ENCODE measurements around the gene CEP128.

CEP128 gene

DNA sequence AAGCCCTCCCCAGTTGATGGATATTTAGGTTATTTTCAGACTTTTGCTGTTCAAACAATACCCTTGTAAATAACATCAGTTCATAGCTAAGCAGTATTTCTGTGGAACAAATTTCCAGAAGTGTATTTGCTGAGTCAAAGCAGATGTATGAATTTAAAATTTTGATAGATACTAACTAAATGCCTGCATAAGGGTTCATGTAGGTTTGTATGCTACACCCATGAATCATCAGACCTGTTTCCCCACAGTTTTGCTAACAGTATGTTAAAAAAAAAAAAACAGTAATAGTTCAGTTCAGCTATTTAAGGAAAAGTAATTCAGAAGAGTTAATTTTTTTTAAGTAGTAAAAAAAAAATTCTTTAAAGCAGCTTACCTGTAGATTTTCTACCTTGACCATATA is 494.1 kb downstream of the CEP128 start:
- TF ChIP-seq, protein P1, sequence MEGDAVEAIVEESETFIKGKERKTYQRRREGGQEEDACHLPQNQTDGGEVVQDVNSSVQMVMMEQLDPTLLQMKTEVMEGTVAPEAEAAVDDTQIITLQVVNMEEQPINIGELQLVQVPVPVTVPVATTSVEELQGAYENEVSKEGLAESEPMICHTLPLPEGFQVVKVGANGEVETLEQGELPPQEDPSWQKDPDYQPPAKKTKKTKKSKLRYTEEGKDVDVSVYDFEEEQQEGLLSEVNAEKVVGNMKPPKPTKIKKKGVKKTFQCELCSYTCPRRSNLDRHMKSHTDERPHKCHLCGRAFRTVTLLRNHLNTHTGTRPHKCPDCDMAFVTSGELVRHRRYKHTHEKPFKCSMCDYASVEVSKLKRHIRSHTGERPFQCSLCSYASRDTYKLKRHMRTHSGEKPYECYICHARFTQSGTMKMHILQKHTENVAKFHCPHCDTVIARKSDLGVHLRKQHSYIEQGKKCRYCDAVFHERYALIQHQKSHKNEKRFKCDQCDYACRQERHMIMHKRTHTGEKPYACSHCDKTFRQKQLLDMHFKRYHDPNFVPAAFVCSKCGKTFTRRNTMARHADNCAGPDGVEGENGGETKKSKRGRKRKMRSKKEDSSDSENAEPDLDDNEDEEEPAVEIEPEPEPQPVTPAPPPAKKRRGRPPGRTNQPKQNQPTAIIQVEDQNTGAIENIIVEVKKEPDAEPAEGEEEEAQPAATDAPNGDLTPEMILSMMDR (IDR thresholded peaks at IDR 0.05; ENCODE audit: low read depth, low read length, missing control alignments), result no peak
- H3K4me3 ChIP-seq (ENCODE audit: low read depth, low read length), result no peak overlapping the region
- DNase-seq (ENCODE audit: low read depth), result no peak
